SK-N-SH (cell line): ENCODE results near the gene CBX8. TPM values are rescaled to one million over a fixed set of nuclear protein-coding genes. Genes with fewer than 3 reads are reported as not detected.

Source experiments
- CTCF ChIA-PET: fragments of 300-600, 350-600 bp; formaldehyde crosslinking; extraction: SDS; loops from one replicate; lab custom pipeline; 2021; lab: Yijun Ruan, JAX
- POLR2A ChIA-PET: fragments of 350-600 bp; sonication (Branson Sonifier 250); formaldehyde crosslinking; extraction: SDS; loops from one replicate; lab custom pipeline; 2020; ENCODE audit warnings: antibody characterized with exemption, inconsistent platforms; lab: Yijun Ruan, JAX
- DNase-seq: peaks from one replicate; pipeline ENCODE4 v3.0.0; 2012
- H2AFZ ChIP-seq: fragments of 200-600 bp; sonication (generic); 2 replicates; pipeline ENCODE4 v1.8.1; 2016; ENCODE audit warnings: antibody characterized with exemption, mild to moderate bottlenecking, low read depth
- H3F3A ChIP-seq: fragments of 200-600 bp; sonication (generic); replicated peaks from 2 replicates; pipeline ENCODE3; 2016; ENCODE audit warnings: antibody characterized with exemption, mild to moderate bottlenecking; ENCODE audit not compliant: insufficient read depth
- H3K27ac ChIP-seq, 2 experiments: fragments of 200-500 bp in 1 of 2; fragments of 200-600 bp in 1 of 2; sonication (Bioruptor generic) in 1 of 2; sonication (generic), shearing (Covaris generic) in 1 of 2; 2 replicates each; pipeline versions ENCODE4 v1.5.1 to v1.6.1; 2014 to 2016; ENCODE audit warnings: low read depth in 2 of 2, inconsistent platforms in 1 of 2, low read length in 1 of 2, mild to moderate bottlenecking in 1 of 2, mixed read lengths in 1 of 2
- H3K27me3 ChIP-seq: fragments of 200-600 bp; sonication (generic), shearing (Covaris generic); 2 replicates; pipeline ENCODE4 v1.6.1; 2016; ENCODE audit warnings: mixed run types; ENCODE audit not compliant: insufficient read depth
- H3K36me3 ChIP-seq, 2 experiments: fragments of 200-500 bp in 1 of 2; fragments of 200-600 bp in 1 of 2; sonication (Bioruptor generic) in 1 of 2; sonication (generic) in 1 of 2; replicated peaks in 1 of 2; 2 replicates each; pipeline versions ENCODE3 to v1.5.1; 2014 to 2016; ENCODE audit warnings: low read length in 1 of 2, mild to moderate bottlenecking in 1 of 2; ENCODE audit not compliant: insufficient read depth in 2 of 2, control insufficient read depth in 1 of 2
- H3K4me1 ChIP-seq, 2 experiments: fragments of 200-500 bp in 1 of 2; fragments of 200-600 bp in 1 of 2; sonication (Bioruptor generic) in 1 of 2; sonication (generic), shearing (Covaris generic) in 1 of 2; 2 replicates each; pipeline versions ENCODE4 v1.5.1 to v1.6.1; 2014 to 2016; ENCODE audit warnings: low read depth in 1 of 2, low read length in 1 of 2, mixed run types in 1 of 2; ENCODE audit not compliant: insufficient read depth in 2 of 2, control insufficient read depth in 1 of 2
- H3K4me2 ChIP-seq: fragments of 200-600 bp; sonication (generic), shearing (Covaris generic); 2 replicates; pipeline ENCODE4 v1.6.1; 2017; ENCODE audit warnings: mixed run types
- H3K4me3 ChIP-seq, 2 experiments: fragments of 200-500 bp in 1 of 2; fragments of 200-600 bp in 1 of 2; sonication (Bioruptor generic) in 1 of 2; sonication (generic), shearing (Covaris generic) in 1 of 2; 2 replicates each; pipeline versions ENCODE4 v1.5.1 to v1.8.1; 2014 to 2016; ENCODE audit warnings: low read depth in 2 of 2, inconsistent platforms in 1 of 2, low read length in 1 of 2, mild to moderate bottlenecking in 1 of 2, mixed read lengths in 1 of 2, moderate library complexity in 1 of 2
- H3K79me2 ChIP-seq: fragments of 200-600 bp; sonication (generic); 2 replicates; pipeline ENCODE4 v1.8.1; 2017; ENCODE audit warnings: mild to moderate bottlenecking; ENCODE audit not compliant: insufficient read depth
- H3K9ac ChIP-seq: fragments of 200-600 bp; sonication (generic); 2 replicates; pipeline ENCODE4 v1.6.1; 2017; ENCODE audit warnings: mixed run types
- H3K9me2 ChIP-seq: fragments of 200-600 bp; sonication (generic); 2 replicates; pipeline ENCODE4 v1.6.1; 2017; ENCODE audit warnings: mixed run types
- H3K9me3 ChIP-seq: fragments of 200-600 bp; sonication (generic); 2 replicates; pipeline ENCODE4 v1.6.1; 2017; ENCODE audit warnings: mixed run types, mild to moderate bottlenecking, moderate library complexity
- H4K20me1 ChIP-seq: fragments of 200-600 bp; sonication (generic); 2 replicates; pipeline ENCODE4 v1.6.1; 2017; ENCODE audit warnings: mild to moderate bottlenecking, mixed run types; ENCODE audit not compliant: insufficient read depth
- EP300 ChIP-seq, 2 experiments: IDR thresholded peaks; 2 replicates each; pipeline versions ENCODE4 v1.4.0 to v1.6.1; 2012; ENCODE audit warnings: borderline replicate concordance in 1 of 2, low read depth in 1 of 2, low read length in 1 of 2
- JUND ChIP-seq: IDR thresholded peaks from 2 replicates; pipeline ENCODE4 v1.4.0; 2012
- RFX5 ChIP-seq: IDR thresholded peaks from 2 replicates; pipeline ENCODE4 v1.6.1; 2012; ENCODE audit warnings: mild to moderate bottlenecking, improper control_type of control experiment, low read length
- TEAD4 ChIP-seq: IDR thresholded peaks from 2 replicates; pipeline ENCODE4 v1.4.0; 2012; ENCODE audit warnings: mild to moderate bottlenecking, borderline replicate concordance; ENCODE audit not compliant: insufficient read depth
- USF1 ChIP-seq: IDR thresholded peaks from 2 replicates; pipeline ENCODE4 v1.4.0; 2012; ENCODE audit warnings: low read depth, borderline replicate concordance
- WGBS: methylation state at CpG from one replicate; pipeline ENCODE4 v1.1.6; 2017; ENCODE audit warnings: low lambda C conversion rate; 5-methylcytosine and 5-hydroxymethylcytosine counted together
- polyA plus RNA-seq, 3 experiments: library from polyadenylated mRNA; depleted of rRNA; stranded (reverse); fragments of >200 nt; gene quantifications; 2 replicates each; pipeline ENCODE4 v1.2.3, GENCODE V29; 2012

CBX8 gene
- polyA plus RNA-seq, 1 of the 3 experiments (the other 2 are of a cell fraction): 2.9 TPM

GRCh38 chr17:79785900-79786810 is 10.7 kb downstream of the CBX8 start:
- Histone ChIP-seq H3K9ac (no peak overlapping the region), H3K4me2 (no peak overlapping the region), H3K79me2 (0 out of 2 replicates have a peak, but pooled peaks cover 6% of the 10 kb centered on the region), H3K27ac (peak overlapping the region in 1 of 2 experiments; percentile 47; a peak in 1 of 4 replicates), H3K4me1 (peaks cover 0 to 32% of the 10 kb centered on the region in 2 experiments; a peak in 2 of 4 replicates), H3K9me2 (no peaks in the 10 kb centered on the region), H2AFZ (no peak overlapping the region), H4K20me1 (peaks cover 15% of the 10 kb centered on the region; the same call in 1 of the 2 replicates), H3K9me3 (no peaks in the 10 kb centered on the region), H3K27me3 (no peaks in the 10 kb centered on the region), H3F3A (peaks cover 12% of the 10 kb centered on the region), H3K4me3 (no peak overlapping the region), H3K36me3 (peaks cover 4 to 41% of the 10 kb centered on the region in 2 experiments)
- WGBS: 95% methylated on average over 14 of the region's 15 CpGs
- ChIA-PET POLR2A (interaction anchor here (0.7 to 1.6 kb wide), 4 partner anchors 8 to 200 kb away, joined by 3 to 10 read pairs (median 6); partner anchors contain the start of genes CBX2 and CBX8), CTCF (interaction anchor here (0.6 to 2.1 kb wide), 6 partner anchors 9 to 44 kb away, joined by 3 to 16 read pairs (median 8); partner anchors contain the start of gene CBX2)
- no peak for DNase-seq
- TF ChIP-seq USF1 (no peak), JUND (no peak)

DNA sequence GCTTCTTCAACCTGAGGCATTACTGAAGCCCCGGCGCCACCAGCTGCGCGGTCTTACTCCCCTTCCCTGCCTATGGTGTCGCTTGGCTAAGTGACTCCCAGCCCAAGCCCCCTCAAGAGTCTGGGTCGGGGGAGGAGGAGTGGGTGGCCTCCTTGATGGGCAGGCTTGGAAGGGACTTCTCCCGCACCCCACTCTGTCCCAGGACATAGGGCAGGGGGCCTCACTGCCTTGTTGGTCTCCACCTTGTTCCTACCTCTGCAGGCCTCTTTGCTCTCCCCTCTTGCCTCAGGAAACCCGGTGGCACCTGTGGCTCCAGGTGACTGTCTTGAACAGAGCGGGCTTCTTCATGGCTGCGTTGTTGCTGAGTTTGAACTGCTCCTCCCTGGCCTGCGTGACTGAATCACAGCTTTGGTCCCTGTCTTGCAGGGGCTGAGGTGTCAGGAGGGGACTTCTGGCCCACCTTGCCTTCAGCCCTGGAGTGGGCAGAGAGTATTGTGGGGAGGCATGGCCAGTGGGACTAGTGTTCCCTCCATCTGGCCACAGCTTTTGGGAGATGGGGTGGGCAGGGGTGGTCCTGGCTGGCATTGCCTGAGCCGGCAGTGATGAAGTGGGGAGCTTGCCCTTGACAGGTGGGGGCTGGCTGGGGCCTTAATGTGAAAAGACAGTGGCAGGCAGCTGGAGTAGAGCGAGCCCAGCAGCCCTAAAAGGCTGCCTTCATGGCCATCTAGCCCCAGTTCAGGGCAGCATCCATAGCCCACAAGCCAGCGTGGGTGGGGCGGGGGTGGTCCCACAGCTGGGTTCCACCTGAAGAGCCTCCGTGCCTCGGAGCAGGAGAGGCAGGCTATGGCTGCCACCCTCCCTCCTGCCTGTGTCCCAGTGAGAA is 11.6 kb downstream of the CBX8 start:
- Histone ChIP-seq H4K20me1 (peaks cover 21% of the 10 kb centered on the region; the same call in 1 of the 2 replicates), H2AFZ (no peak overlapping the region), H3K9ac (no peak overlapping the region), H3K4me3 (no peak overlapping the region), H3K27me3 (no peaks in the 10 kb centered on the region), H3K27ac (no peak overlapping the region), H3K9me3 (no peaks in the 10 kb centered on the region), H3F3A (peaks cover 12% of the 10 kb centered on the region), H3K9me2 (no peaks in the 10 kb centered on the region), H3K4me1 (peaks cover 0 to 32% of the 10 kb centered on the region in 2 experiments; a peak in 2 of 4 replicates), H3K4me2 (no peak overlapping the region), H3K36me3 (peaks cover 8 to 50% of the 10 kb centered on the region in 2 experiments), H3K79me2 (peaks cover 15% of the 10 kb centered on the region; the same call in 1 of the 2 replicates)
- CTCF ChIA-PET: interaction anchor here (0.6 to 1.0 kb wide), 3 partner anchors 9 to 43 kb away, joined by 3 to 5 read pairs (median 4); no protein-coding TSS in a partner anchor
- POLR2A ChIA-PET: interaction anchor here (0.7 to 1.6 kb wide), 3 partner anchors 12 to 201 kb away, joined by 3 to 7 read pairs (median 4); partner anchors contain the start of gene CBX8
- no peak for DNase-seq
- WGBS: 94% methylated on average over 15 of the region's 17 CpGs
- TF ChIP-seq EP300 (IDR thresholded peaks at IDR 0.05; ENCODE audit: borderline replicate concordance in 1 of 2, low read depth in 1 of 2, low read length in 1 of 2): no peak
- TF ChIP-seq RFX5: no peak
- no peak for TF ChIP-seq USF1
- TF ChIP-seq TEAD4: no peak
